Gastroesophageal sphincter (tissue), 3 donors: ENCODE data around the gene TCP11.

Experiments
- CTCF ChIP-seq, 4 experiments: fragments of 200-600 bp in 2 of 4; fragments of 450-650 bp in 2 of 4; sonication (generic) in 1 of 4; IDR thresholded peaks; one replicate each; pipeline ENCODE4 v1.5.1; 2017 to 2019; ENCODE audit warnings: antibody characterized with exemption in 4 of 4, mild to moderate bottlenecking in 2 of 4, moderate library complexity in 2 of 4
- EP300 ChIP-seq: sonication (generic); formaldehyde crosslinking; IDR thresholded peaks from one replicate; pipeline ENCODE4 v1.6.1; 2017; ENCODE audit warnings: antibody characterized with exemption, mild to moderate bottlenecking
- POLR2A ChIP-seq, 2 donors: fragments of 450-650 bp; IDR thresholded peaks; one replicate each; pipeline ENCODE4 v1.6.1; 2017; ENCODE audit warnings: antibody characterized with exemption in 2 of 2, mild to moderate bottlenecking in 2 of 2, moderate library complexity in 1 of 2
- POLR2AphosphoS5 ChIP-seq: sonication (generic); formaldehyde crosslinking; IDR thresholded peaks from one replicate; pipeline ENCODE4 v1.6.1; 2017; ENCODE audit warnings: antibody characterized with exemption

GRCh38 chr6:35167505-35167904 lies 26.4 kb upstream of the TCP11 start:
- no peak for TF ChIP-seq POLR2AphosphoS5
- TF ChIP-seq CTCF (IDR thresholded peaks at IDR 0.05) = no peak
- TF ChIP-seq POLR2A (IDR thresholded peaks at IDR 0.05) = no peak
- TF ChIP-seq EP300 = no peak
